Endothelial cell of umbilical vein (primary cell): ENCODE results near the gene CHST8. TPM values are rescaled to one million over a fixed set of nuclear protein-coding genes. Genes with fewer than 3 reads are reported as not detected.

Source experiments
- BruUV-seq: library from RNA; stranded (reverse); fragments of 400-500 nt; replicated peaks from 2 replicates; lab custom pipeline; 2021; lab: Mats Ljungman, UMichigan
- CTCF ChIA-PET: fragments of 300-600, 350-600 bp; sonication (Branson Sonifier 250); formaldehyde crosslinking; loops from one replicate; lab custom pipeline; 2021; ENCODE audit warnings: antibody characterized with exemption, inconsistent platforms; lab: Charles Lee
- POLR2A ChIA-PET: fragments of 300-600, 350-600 bp; sonication (Branson Sonifier 250); formaldehyde crosslinking; loops from one replicate; lab custom pipeline; 2021; ENCODE audit warnings: antibody characterized with exemption, inconsistent platforms; lab: Charles Lee
- DNase-seq: peaks from one replicate; pipeline ENCODE4 v3.0.0-alpha.2; 2011; ENCODE audit warnings: low read depth, low spot score
- FAIRE-seq: peaks from 2 replicates; lab custom pipeline; 2011; peaks lifted over from hg19 to GRCh38; lab: Jason Lieb, UNC
- H2AFZ ChIP-seq: 2 replicates; pipeline ENCODE4 v1.6.0; 2012; ENCODE audit warnings: low read depth, low read length, control low read depth, inconsistent platforms
- H3K27ac ChIP-seq: 2 replicates; pipeline ENCODE4 v1.5.1; 2011; ENCODE audit warnings: low read depth, mild to moderate bottlenecking, control low read depth, low read length, moderate library complexity; ENCODE audit not compliant: insufficient read depth
- H3K27me3 ChIP-seq, 2 experiments: 2 replicates each; pipeline versions ENCODE4 v1.6.0 to v1.6.1; 2011; ENCODE audit warnings: low read length in 2 of 2, mixed read lengths in 1 of 2; ENCODE audit not compliant: control insufficient read depth in 2 of 2, insufficient read depth in 2 of 2
- H3K36me3 ChIP-seq, 2 experiments: 2 replicates in 1 of 2; 3 replicates in 1 of 2; pipeline ENCODE4 v1.5.1; 2011; ENCODE audit warnings: low read length in 2 of 2, mild to moderate bottlenecking in 1 of 2, moderate library complexity in 1 of 2; ENCODE audit not compliant: control insufficient read depth in 2 of 2, insufficient read depth in 2 of 2; ENCODE audit errors: extremely low read depth in 1 of 2
- H3K4me1 ChIP-seq: 3 replicates; pipeline ENCODE4 v1.5.1; 2011; ENCODE audit warnings: mild to moderate bottlenecking, low read length; ENCODE audit not compliant: control insufficient read depth, insufficient read depth; ENCODE audit errors: extremely low read depth
- H3K4me2 ChIP-seq: 2 replicates; pipeline ENCODE4 v1.6.1; 2011; ENCODE audit warnings: low read length, control low read depth, mixed read lengths; ENCODE audit not compliant: insufficient read depth
- H3K4me3 ChIP-seq, 3 experiments: fragments of 200-600 bp in 1 of 3; sonication (generic), shearing (Covaris generic) in 1 of 3; replicated peaks in 1 of 3; 2 replicates each; pipeline ENCODE4 v1.5.1; 2011 to 2016; ENCODE audit warnings: control low read depth in 3 of 3, low read length in 3 of 3, mild to moderate bottlenecking in 2 of 3, inconsistent platforms in 1 of 3, low read depth in 1 of 3, moderate library complexity in 1 of 3; ENCODE audit not compliant: insufficient read depth in 1 of 3
- H3K79me2 ChIP-seq: 2 replicates; pipeline ENCODE4 v1.6.0; 2012; ENCODE audit warnings: low read length, inconsistent platforms; ENCODE audit not compliant: control insufficient read depth, insufficient read depth
- H3K9ac ChIP-seq: replicated peaks from 2 replicates; pipeline ENCODE3; 2011; ENCODE audit warnings: low read length, control low read depth; ENCODE audit not compliant: insufficient read depth; ENCODE audit errors: extremely low read depth
- H3K9me1 ChIP-seq: replicated peaks from 3 replicates; pipeline ENCODE4 v1.6.0; 2011; ENCODE audit warnings: mild to moderate bottlenecking, low read length; ENCODE audit not compliant: control insufficient read depth, insufficient read depth; ENCODE audit errors: extremely low read depth
- H3K9me3 ChIP-seq: replicated peaks from 2 replicates; pipeline ENCODE4 v1.5.1; 2012; ENCODE audit warnings: low read length, inconsistent platforms; ENCODE audit not compliant: control insufficient read depth, insufficient read depth
- H4K20me1 ChIP-seq: replicated peaks from 2 replicates; pipeline ENCODE3; 2011; ENCODE audit warnings: mild to moderate bottlenecking, low read length; ENCODE audit not compliant: control insufficient read depth, insufficient read depth; ENCODE audit errors: extremely low read depth
- CTCF ChIP-seq, 2 donors: IDR thresholded peaks; 1 replicate in 1 of 2; 2 replicates in 1 of 2; pipeline ENCODE4 v1.5.1; 2011; ENCODE audit warnings: low read length in 2 of 2, mild to moderate bottlenecking in 2 of 2, moderate library complexity in 2 of 2, control low read depth in 1 of 2, inconsistent platforms in 1 of 2, low read depth in 1 of 2; ENCODE audit not compliant: insufficient read depth in 1 of 2; ENCODE audit errors: extremely low read depth in 1 of 2
- EZH2 ChIP-seq: IDR thresholded peaks from 2 replicates; pipeline ENCODE4 v1.6.1; 2012; ENCODE audit warnings: borderline replicate concordance, low read depth, mild to moderate bottlenecking, moderate library complexity, low read length, inconsistent platforms; ENCODE audit not compliant: severe bottlenecking
- FOS ChIP-seq: IDR thresholded peaks from 2 replicates; pipeline ENCODE4 v1.6.1; 2011; ENCODE audit warnings: mild to moderate bottlenecking, low read length, moderate library complexity, borderline replicate concordance; ENCODE audit not compliant: insufficient read depth
- GATA2 ChIP-seq: IDR thresholded peaks from 2 replicates; pipeline ENCODE4 v1.7.0; 2011; ENCODE audit warnings: low read depth, mild to moderate bottlenecking, moderate library complexity, mixed read lengths, low read length; ENCODE audit not compliant: insufficient read length, insufficient read depth
- JUN ChIP-seq: IDR thresholded peaks from 2 replicates; pipeline ENCODE4 v1.6.1; 2011; ENCODE audit warnings: borderline replicate concordance, low read depth; ENCODE audit not compliant: insufficient read length, insufficient read depth
- MAX ChIP-seq: IDR thresholded peaks from 2 replicates; pipeline ENCODE4 v1.6.1; 2011; ENCODE audit not compliant: insufficient read depth, insufficient read length
- MYC ChIP-seq: IDR thresholded peaks from one replicate; pipeline ENCODE4 v1.6.1; 2011; ENCODE audit warnings: mild to moderate bottlenecking, low read depth, low read length
- POLR2A ChIP-seq: IDR thresholded peaks from 2 replicates; pipeline ENCODE4 v1.6.1; 2012; ENCODE audit warnings: low read depth, mild to moderate bottlenecking, control low read depth, low read length
- POLR2AphosphoS5 ChIP-seq: IDR thresholded peaks from 2 replicates; pipeline ENCODE4 v1.6.1; 2012; ENCODE audit warnings: low read depth, mild to moderate bottlenecking, control low read depth, low read length, moderate library complexity; ENCODE audit not compliant: insufficient read depth
- dilution Hi-C: fragments of 300-500 bp; cut with MboI; formaldehyde crosslinking; loops from one replicate; pipeline ENCODE4 v1.15.0; 2019; ENCODE audit warnings: low sequenced_read_pairs; ENCODE audit not compliant: extremely low pct_ligation_motif_present
- intact Hi-C: fragments of 100-400 bp; cut with micrococcal nuclease; formaldehyde crosslinking; loops from one replicate; pipeline ENCODE4 v1.10.0; 2022
- polyA plus RNA-seq, 4 experiments: library from polyadenylated mRNA; depleted of rRNA in 3 of 4; stranded (reverse) in 3 of 4; unstranded in 1 of 4; fragments of >200 nt; gene quantifications; 2 replicates each; pipeline versions ENCODE4 v1.2.1 to v1.2.3, GENCODE V29; 2011 to 2012; ENCODE audit warnings: missing spikeins in 1 of 4
- total RNA-seq: library from RNA; stranded (reverse); gene quantifications from 2 replicates; pipeline ENCODE4 v1.2.3, GENCODE V29; 2021

CHST8 gene
- total and polyA plus RNA-seq, 2 donors (not counting 3 experiments of a cell fraction or from before 2014, with no cell fraction given): not detected

- intact Hi-C loops: no loop called here
- ChIA-PET CTCF (no interaction called here), POLR2A (no interaction called here)
- dilution Hi-C loops: no loop called here
- Histone ChIP-seq H3K36me3 (no peaks in the 10 kb centered on the region), H3K4me1 (no peaks in the 10 kb centered on the region), H3K9ac (no peak overlapping the region), H3K9me3 (no peaks in the 10 kb centered on the region), H4K20me1 (no peaks in the 10 kb centered on the region), H2AFZ (no peak overlapping the region), H3K4me3 (no peak overlapping the region), H3K79me2 (no peaks in the 10 kb centered on the region), H3K27me3 (no peaks in the 10 kb centered on the region), H3K9me1 (no peaks in the 10 kb centered on the region), H3K4me2 (no peak overlapping the region), H3K27ac (no peak overlapping the region)
- TF ChIP-seq JUN: no peak
- no peak for TF ChIP-seq MYC
- TF ChIP-seq POLR2AphosphoS5: no peak
- TF ChIP-seq GATA2: no peak
- TF ChIP-seq MAX: no peak
- no peak for TF ChIP-seq FOS
- TF ChIP-seq EZH2: no peak
- no peak for TF ChIP-seq POLR2A
- no peak for TF ChIP-seq CTCF (IDR thresholded peaks at IDR 0.05; ENCODE audit: extremely low read depth in 1 of 2, insufficient read depth in 1 of 2, low read depth in 1 of 2, low read length in 2 of 2)
- no TSS peak for BruUV-seq
- FAIRE-seq (no peak), DNase-seq (no peak)
These were observed 76.0 kb downstream of the CHST8 start for GRCh38 chr19:33697766-33698165.
